Activated naive CD4-positive, alpha-beta T cell treated with anti-CD3 and anti-CD28 coated beads, Interleukin-2, amount 50 U/mL, for 24 hours (primary cell): ENCODE data around the gene HACD3.

Source experiments
- H3K27ac Mint-ChIP-seq: one replicate; pipeline ENCODE4 v1.8.0; 2021; ENCODE audit warnings: mild to moderate bottlenecking, mixed read lengths
- H3K27me3 Mint-ChIP-seq: one replicate; pipeline ENCODE4 v1.8.0; 2021; ENCODE audit warnings: mixed read lengths
- H3K36me3 Mint-ChIP-seq: one replicate; pipeline ENCODE4 v1.8.0; 2021; ENCODE audit warnings: mixed read lengths
- H3K4me1 Mint-ChIP-seq: one replicate; pipeline ENCODE4 v1.8.0; 2021; ENCODE audit warnings: mixed read lengths
- H3K4me3 Mint-ChIP-seq: one replicate; pipeline ENCODE4 v1.8.0; 2021; ENCODE audit warnings: mild to moderate bottlenecking, mixed read lengths
- H3K9me3 Mint-ChIP-seq: one replicate; pipeline ENCODE4 v1.8.0; 2021; ENCODE audit warnings: mixed read lengths

The HACD3 gene

DNA sequence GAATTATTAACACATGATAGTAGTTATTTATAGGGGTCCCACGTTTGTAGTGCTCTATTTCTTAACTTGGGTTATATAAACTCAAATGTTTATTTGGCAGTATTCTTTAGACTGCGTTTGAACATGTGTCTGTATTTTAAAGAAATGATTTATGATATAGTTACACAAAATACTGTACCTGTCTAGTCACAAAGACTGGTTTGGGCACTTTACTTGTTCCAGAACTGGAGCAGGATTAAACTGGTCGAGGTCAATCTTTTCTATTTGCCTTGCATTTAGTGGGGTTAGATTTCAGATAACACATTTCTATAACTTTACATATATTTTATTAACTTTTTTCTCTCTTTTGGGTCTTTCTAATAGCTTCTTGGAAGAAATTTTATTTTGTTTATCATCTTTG, 39.5 kb downstream of the HACD3 start:
- no peaks in the 10 kb centered on the region for H3K9me3 Mint-ChIP-seq
- peaks cover 8% of the 10 kb centered on the region for H3K36me3 Mint-ChIP-seq
- H3K4me3 Mint-ChIP-seq: no peak overlapping the region
- H3K27me3 Mint-ChIP-seq: no peaks in the 10 kb centered on the region
- no peak overlapping the region for H3K27ac Mint-ChIP-seq
- H3K4me1 Mint-ChIP-seq: no peaks in the 10 kb centered on the region

DNA sequence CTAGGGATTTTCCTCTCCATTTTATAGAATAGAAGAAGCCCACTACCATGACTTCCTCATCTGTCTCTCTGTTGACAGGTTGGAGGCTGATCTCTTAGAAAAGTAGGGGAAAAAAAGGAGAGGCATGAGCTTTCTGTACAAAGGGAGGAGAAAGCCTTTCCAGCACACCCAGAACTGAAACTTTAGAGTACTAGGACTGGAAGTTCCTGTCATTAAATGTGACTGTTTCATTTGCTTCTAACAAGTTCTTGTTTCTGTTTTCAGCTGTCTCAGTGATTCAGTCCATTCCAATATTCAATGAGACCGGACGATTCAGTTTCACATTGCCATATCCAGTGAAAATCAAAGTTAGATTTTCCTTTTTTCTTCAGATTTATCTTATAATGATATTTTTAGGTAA, 41.7 kb downstream of the HACD3 start:
- H3K36me3 Mint-ChIP-seq: peaks cover 8% of the 10 kb centered on the region
- H3K27ac Mint-ChIP-seq: no peak overlapping the region
- H3K4me1 Mint-ChIP-seq: no peaks in the 10 kb centered on the region
- H3K4me3 Mint-ChIP-seq: no peak overlapping the region
- H3K27me3 Mint-ChIP-seq: no peaks in the 10 kb centered on the region
- no peaks in the 10 kb centered on the region for H3K9me3 Mint-ChIP-seq

DNA sequence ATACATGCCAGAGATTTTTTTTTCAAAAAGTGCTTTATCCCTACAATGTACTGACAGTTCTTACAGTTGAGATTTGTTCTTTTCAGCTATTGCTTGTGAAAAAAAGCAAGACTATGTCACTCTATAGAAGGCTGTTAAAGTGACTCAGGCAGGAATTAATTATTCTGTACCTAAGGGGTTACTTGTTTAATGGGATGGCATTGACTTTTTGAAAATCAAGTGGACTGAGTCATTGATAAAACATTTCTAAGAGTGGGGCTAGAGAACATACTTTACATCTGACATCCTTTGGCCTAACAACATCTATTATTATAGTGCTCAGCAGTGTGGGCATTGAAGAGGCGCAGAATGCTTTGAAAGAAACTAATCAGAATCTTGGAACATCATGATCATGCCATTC, 46.4 kb downstream of the HACD3 start:
- Mint-ChIP-seq H3K36me3 (peaks cover 10% of the 10 kb centered on the region), H3K4me1 (no peaks in the 10 kb centered on the region), H3K9me3 (no peaks in the 10 kb centered on the region), H3K27ac (no peak overlapping the region), H3K27me3 (no peaks in the 10 kb centered on the region), H3K4me3 (no peak overlapping the region)

DNA sequence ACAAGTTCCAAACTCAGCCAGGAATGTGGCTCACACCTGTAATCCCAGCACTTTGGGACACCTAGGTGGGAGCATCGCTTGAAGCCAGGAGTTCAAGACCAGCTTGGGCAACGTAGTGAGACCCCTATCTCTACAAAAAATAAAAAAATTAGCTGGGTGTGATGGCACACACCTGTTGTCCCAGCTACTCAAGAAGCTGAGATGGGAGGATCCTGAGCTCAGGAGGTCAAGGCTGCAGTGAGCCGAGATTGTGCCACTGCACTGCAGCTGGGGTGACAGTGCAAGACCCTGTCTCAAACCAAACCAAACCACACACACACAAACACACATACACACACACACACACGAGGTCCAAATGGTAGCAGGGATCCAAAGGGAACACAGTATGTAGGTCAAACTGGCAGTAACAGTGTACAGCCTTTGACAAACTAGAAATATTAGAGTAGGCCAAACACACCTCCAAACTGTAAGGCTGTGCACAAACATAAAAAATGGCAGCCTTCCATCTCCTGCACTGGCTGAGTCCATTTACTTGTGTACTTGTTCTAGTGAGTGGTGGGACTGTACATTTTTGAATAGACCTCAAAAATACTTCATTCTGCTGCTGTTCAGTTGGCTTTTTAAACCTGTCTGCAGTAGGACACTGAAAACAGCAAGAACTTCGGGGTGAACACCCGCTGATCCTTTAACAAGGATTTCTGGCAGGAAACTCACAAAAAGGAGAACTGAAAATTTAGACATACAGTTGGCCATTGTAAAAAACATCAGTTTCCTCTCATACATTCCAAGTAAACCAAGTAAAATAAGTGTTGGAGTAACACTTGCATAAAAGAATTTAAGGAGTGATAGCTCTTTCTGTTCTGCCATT, 47.1 kb downstream of the HACD3 start:
- Mint-ChIP-seq H3K9me3 (no peaks in the 10 kb centered on the region), H3K36me3 (peaks cover 14% of the 10 kb centered on the region), H3K4me1 (peaks cover 2% of the 10 kb centered on the region), H3K27ac (no peak overlapping the region), H3K4me3 (no peak overlapping the region), H3K27me3 (no peaks in the 10 kb centered on the region)

DNA sequence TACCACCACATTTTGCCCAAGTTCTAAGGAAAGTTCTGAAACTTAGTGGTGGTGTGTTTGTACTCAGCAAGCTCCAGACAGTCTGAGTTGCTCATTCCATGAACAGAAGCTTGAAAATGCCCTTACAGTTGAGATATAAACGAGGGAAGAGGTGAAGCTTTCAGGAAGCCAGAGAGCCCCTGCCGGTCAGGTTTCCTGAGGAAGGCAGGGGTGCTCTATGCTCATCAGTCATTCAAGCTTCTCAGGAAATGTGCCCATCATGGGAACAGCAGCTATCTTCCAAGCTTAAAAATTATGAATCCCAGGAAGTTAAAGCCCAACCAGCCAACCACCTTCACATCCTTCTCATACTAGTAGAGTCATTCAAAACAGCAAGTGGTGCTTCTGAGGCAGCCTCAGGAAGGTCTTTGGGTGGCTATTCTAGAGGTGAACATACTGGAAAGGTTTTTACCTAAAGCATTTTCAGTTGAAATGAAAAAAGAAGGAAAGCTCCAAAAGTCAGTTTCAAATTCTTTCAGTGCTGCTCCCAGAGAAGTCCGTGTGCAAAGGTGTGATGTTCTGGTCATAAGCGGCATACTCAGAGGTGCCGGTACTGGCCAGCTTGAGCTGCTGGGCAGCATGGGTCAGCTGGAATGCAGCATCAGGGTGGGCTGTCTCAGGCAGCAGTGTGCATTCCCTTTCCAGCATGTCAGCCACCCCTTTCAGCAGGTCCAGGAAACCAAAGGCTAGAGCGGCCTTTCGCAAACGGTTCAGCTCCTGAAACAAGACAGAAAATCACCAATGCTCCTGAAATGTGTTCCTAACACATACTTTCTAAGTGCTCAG, 48.9 kb downstream of the HACD3 start:
- H3K4me3 Mint-ChIP-seq: no peak overlapping the region
- H3K27me3 Mint-ChIP-seq: no peaks in the 10 kb centered on the region
- peaks cover 25% of the 10 kb centered on the region for H3K36me3 Mint-ChIP-seq
- no peaks in the 10 kb centered on the region for H3K9me3 Mint-ChIP-seq
- peaks cover 19% of the 10 kb centered on the region for H3K4me1 Mint-ChIP-seq
- peak overlapping the region; percentile 55 for H3K27ac Mint-ChIP-seq

DNA sequence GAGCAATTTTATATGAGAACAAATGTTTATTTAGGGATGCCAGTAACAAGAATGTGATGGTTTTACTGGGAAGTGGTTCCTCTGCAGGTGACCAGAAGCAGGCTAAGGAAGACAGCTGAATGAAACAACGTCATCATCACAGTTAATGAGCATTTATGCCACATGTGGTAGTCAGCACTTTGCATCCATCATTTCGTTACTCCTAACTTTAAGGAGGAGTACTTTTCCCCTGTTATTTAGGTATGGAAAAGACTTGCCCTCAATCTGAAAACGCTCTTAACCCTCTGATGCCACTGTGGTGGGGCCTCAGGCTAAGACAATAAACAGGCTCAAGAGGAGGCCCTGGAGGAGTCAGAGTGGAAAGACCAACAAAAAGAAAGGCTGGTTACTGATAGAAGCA, 49.5 kb downstream of the HACD3 start:
- peaks cover 25% of the 10 kb centered on the region for H3K4me1 Mint-ChIP-seq
- H3K9me3 Mint-ChIP-seq: no peaks in the 10 kb centered on the region
- H3K27ac Mint-ChIP-seq: no peak overlapping the region
- H3K27me3 Mint-ChIP-seq: no peaks in the 10 kb centered on the region
- H3K4me3 Mint-ChIP-seq: no peak overlapping the region
- peaks cover 27% of the 10 kb centered on the region for H3K36me3 Mint-ChIP-seq

DNA sequence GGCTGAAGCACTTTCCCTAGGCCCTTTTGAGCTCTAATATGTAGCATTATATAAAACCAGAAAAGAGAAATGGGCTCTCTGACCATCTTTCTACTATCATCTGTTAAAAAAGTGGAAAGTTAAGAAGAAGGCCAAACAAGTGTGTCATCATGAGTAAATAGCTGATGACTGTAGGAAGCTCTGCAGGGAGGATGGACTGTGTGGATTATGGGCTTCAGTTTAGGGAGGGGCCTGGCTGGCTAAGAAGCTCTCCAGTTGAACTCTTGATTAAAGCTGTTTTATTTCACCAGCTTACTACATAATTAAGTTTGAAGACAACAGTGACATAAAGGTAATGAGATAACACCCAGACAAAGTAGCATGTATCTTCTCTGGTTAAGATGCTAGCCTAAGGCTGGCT, 50.0 kb downstream of the HACD3 start:
- Mint-ChIP-seq H3K36me3 (peaks cover 27% of the 10 kb centered on the region), H3K27ac (peak overlapping the region; percentile 70), H3K27me3 (no peaks in the 10 kb centered on the region), H3K4me1 (peaks cover 30% of the 10 kb centered on the region), H3K4me3 (no peak overlapping the region), H3K9me3 (no peaks in the 10 kb centered on the region)

DNA sequence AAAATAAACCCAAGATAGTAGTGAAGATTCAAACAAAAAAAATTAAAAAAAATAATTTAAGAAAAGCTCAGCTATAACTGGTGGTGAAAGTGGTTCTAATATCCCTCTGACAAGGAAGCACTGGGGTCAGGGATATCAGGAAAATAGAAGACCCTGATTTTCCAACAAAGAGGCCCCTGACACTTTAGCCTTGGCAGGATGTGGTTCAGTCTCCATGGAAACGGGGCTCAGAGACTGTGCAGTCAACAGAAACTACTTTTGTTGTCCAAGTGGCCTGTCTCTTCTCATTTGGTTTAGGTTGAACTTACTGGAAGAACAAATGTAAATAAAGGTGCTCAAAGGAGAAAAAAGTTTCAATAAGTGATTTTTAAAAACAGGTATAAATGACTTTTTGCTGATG, 53.4 kb downstream of the HACD3 start:
- H3K4me1 Mint-ChIP-seq: peaks cover 52% of the 10 kb centered on the region
- peak overlapping the region; percentile 89 for H3K27ac Mint-ChIP-seq
- no peaks in the 10 kb centered on the region for H3K9me3 Mint-ChIP-seq
- no peaks in the 10 kb centered on the region for H3K27me3 Mint-ChIP-seq
- H3K36me3 Mint-ChIP-seq: peaks cover 31% of the 10 kb centered on the region
- H3K4me3 Mint-ChIP-seq: peak overlapping the region; percentile 49

DNA sequence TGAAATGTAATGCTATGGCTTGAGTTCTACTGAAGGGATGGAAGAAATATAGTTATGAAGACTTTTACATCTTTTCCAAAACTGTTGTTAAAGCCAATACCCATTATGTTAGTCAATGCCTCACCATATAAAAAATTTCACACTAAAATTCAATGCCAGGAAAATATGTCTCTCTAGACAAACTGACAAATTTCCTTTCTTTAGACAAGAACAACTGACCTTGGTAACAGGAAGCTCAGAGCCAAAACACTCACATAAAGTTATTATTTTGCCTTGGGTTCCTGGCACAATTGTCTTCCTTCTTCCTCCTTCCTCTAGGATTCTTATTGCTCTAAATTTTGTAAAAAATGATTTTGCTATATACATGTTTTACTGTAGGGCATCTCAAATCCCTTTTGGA, 54.0 kb downstream of the HACD3 start:
- Mint-ChIP-seq H3K9me3 (no peaks in the 10 kb centered on the region), H3K27me3 (no peaks in the 10 kb centered on the region), H3K27ac (peak overlapping the region; percentile 84), H3K4me3 (peak overlapping the region; percentile 44), H3K36me3 (peaks cover 31% of the 10 kb centered on the region), H3K4me1 (peaks cover 52% of the 10 kb centered on the region)

DNA sequence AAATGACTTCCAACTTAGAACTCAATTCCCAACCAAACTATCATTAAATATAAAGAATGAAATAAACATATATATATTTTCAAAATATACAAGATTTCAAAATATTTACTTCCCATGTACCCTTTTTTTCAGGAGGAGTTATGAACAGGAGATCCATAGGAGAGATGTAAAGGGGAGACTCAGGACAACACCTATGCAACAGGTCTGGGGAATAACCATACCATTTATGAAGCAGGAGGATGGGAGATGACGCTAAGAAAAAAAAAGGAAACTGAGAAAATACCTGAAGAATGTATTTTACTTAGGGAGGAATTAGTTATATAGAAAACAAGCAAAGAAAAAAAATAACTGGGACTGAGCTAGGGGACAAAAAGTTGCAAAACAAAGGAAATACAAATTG, 56.8 kb downstream of the HACD3 start:
- Mint-ChIP-seq H3K27ac (no peak overlapping the region), H3K4me1 (peaks cover 60% of the 10 kb centered on the region), H3K4me3 (no peak overlapping the region), H3K27me3 (no peaks in the 10 kb centered on the region), H3K9me3 (no peaks in the 10 kb centered on the region), H3K36me3 (peaks cover 46% of the 10 kb centered on the region)

DNA sequence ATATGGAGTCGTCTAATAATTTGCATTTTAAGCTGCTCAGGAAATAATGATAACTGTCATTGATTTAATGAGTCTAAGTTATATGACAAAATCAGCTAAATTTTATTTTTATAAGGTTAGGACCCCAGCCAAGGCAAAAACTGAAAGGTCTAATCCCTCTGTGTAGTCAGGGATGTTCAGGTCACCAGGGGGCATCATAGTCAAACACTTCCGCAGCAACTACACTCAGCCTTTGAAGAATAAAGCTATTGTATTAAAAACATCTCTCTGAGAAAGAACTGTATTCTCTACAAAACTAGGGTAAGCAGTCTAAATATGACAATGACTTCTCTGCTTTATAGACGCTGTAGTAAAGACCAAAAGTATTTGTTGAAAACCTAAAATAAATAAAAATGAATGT, 65.7 kb downstream of the HACD3 start:
- peaks cover 10% of the 10 kb centered on the region for H3K36me3 Mint-ChIP-seq
- H3K4me1 Mint-ChIP-seq: no peaks in the 10 kb centered on the region
- no peaks in the 10 kb centered on the region for H3K27me3 Mint-ChIP-seq

DNA sequence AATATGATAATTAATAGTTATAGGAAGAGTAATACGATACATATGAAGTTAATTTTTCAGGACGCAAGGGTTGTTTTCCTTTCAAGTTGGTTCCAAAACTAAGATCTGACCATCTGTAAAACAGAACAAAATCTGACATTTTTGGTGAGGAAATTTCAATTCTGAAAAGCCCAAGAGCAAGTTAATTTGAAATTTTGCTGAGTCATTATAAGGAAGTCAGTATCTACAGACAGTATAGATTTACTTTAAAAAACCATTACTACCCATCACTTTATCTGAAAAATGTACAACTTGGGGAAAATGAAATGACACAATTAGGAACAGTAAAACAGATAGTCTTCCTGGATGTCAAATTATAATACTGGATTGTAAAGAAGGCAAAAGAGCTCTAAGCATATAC, 68.2 kb downstream of the HACD3 start:
- no peaks in the 10 kb centered on the region for H3K27me3 Mint-ChIP-seq
- peaks cover 6% of the 10 kb centered on the region for H3K36me3 Mint-ChIP-seq
- no peak overlapping the region for H3K4me3 Mint-ChIP-seq
- H3K4me1 Mint-ChIP-seq: no peaks in the 10 kb centered on the region
- H3K27ac Mint-ChIP-seq: no peak overlapping the region
- H3K9me3 Mint-ChIP-seq: no peaks in the 10 kb centered on the region

More for the DNA sequence above, 65.7 kb downstream of the HACD3 start:
- H3K9me3 Mint-ChIP-seq: no peaks in the 10 kb centered on the region
- no peak overlapping the region for H3K4me3 Mint-ChIP-seq
- H3K27ac Mint-ChIP-seq: no peak overlapping the region

DNA sequence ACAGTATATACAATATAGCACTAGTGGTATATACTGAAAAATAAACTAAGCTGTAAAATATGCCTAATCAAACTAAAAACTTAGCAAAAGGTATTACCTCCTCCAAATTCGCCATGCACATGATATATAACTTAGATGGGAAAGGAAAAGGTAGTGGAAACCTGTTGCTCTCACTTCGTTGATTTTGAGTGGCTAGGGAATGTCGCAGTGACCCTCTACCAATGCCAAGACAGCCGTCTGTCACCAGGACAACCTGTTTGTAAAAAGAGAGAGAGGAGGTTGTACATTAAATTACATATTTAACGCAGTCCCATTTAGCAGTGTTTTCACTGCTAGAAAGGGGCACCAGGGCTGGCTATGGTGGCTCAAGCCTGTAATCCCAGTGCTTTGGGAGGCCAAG, 69.4 kb downstream of the HACD3 start:
- no peaks in the 10 kb centered on the region for H3K27me3 Mint-ChIP-seq
- peaks cover 3% of the 10 kb centered on the region for H3K36me3 Mint-ChIP-seq
- H3K4me3 Mint-ChIP-seq: no peak overlapping the region

DNA sequence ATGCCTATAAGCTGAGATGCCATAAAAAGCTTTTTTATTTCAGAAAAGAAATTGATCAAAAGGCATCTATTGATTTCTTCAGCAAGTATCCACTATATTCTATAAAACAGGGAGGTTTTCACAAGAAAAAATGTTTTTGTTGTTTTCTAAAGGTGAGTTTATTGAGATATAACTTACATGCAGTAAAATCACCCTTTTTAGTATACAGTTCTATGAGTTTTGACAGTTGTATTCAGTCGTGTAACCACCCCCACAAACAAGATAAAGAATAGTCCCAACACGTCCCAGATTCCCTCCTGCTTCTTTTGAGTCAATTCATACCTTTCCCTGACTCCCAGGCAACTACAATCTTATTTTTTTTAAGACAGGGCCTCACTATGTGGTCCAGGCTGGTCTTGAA, 72.9 kb downstream of the HACD3 start:
- H3K27me3 Mint-ChIP-seq: no peaks in the 10 kb centered on the region
- H3K4me3 Mint-ChIP-seq: no peak overlapping the region
- H3K36me3 Mint-ChIP-seq: peaks cover 3% of the 10 kb centered on the region
- peaks cover 7% of the 10 kb centered on the region for H3K4me1 Mint-ChIP-seq
- H3K9me3 Mint-ChIP-seq: no peaks in the 10 kb centered on the region
- H3K27ac Mint-ChIP-seq: no peak overlapping the region

More for the DNA sequence above, 69.4 kb downstream of the HACD3 start:
- Mint-ChIP-seq H3K4me1 (no peaks in the 10 kb centered on the region), H3K27ac (no peak overlapping the region), H3K9me3 (no peaks in the 10 kb centered on the region)

DNA sequence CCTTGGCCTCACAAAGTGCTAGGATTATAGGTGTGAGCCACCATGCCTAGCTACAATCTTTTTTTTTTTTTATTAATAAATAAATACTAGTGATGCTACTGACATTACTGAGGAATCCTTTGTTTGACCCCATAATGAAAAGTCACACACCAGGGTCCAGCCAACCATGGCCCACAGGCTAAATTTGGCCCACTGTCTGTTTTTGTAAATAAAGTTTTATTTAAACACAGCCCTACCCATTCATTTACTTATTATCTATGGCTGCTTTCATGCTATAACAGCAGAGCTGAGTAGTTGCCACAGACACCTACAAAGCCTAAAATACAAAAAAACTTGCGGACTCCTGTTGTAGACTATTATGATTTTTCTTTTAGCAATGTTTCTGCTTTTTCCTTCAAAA, 73.3 kb downstream of the HACD3 start:
- peaks cover 9% of the 10 kb centered on the region for H3K4me1 Mint-ChIP-seq
- H3K27ac Mint-ChIP-seq: no peak overlapping the region
- H3K36me3 Mint-ChIP-seq: peaks cover 3% of the 10 kb centered on the region
- no peak overlapping the region for H3K4me3 Mint-ChIP-seq
- H3K27me3 Mint-ChIP-seq: no peaks in the 10 kb centered on the region
- no peaks in the 10 kb centered on the region for H3K9me3 Mint-ChIP-seq
